Body of pancreas (tissue), 4 donors: ENCODE results near the gene CPSF3. TPM values are rescaled to one million over a fixed set of nuclear protein-coding genes. Genes with fewer than 3 reads are reported as not detected.

ENCODE experiments used
- ATAC-seq: fragments of 150-250 bp; one replicate; pipeline ENCODE4 v1.9.1; 2016
- DNase-seq, 4 donors: peaks; one replicate each; pipeline ENCODE4 v3.0.0-alpha.2; 2019
- H3K27ac ChIP-seq, 4 donors: fragments of 200-600 bp; sonication (generic); 1 replicate in 3 of 4; 2 replicates in 1 of 4; pipeline versions ENCODE4 v1.5.1 to v1.6.1; 2016 to 2019; ENCODE audit warnings: mild to moderate bottlenecking in 1 of 4, mixed read lengths in 1 of 4, moderate library complexity in 1 of 4
- H3K27me3 ChIP-seq, 2 donors: fragments of 200-600 bp; sonication (generic); one replicate each; pipeline ENCODE4 v1.6.0; 2016; ENCODE audit warnings: mild to moderate bottlenecking in 1 of 2
- H3K36me3 ChIP-seq, 2 donors: fragments of 200-600 bp; sonication (generic); replicated peaks in 1 of 2; 2 replicates each; pipeline ENCODE4 v1.5.1; 2016; ENCODE audit warnings: low read depth in 2 of 2; ENCODE audit not compliant: insufficient read depth in 1 of 2
- H3K4me1 ChIP-seq: fragments of 200-600 bp; sonication (generic); one replicate; pipeline ENCODE4 v1.6.0; 2016
- H3K4me3 ChIP-seq, 2 donors: fragments of 200-600 bp; sonication (generic); 1 replicate in 1 of 2; 2 replicates in 1 of 2; pipeline ENCODE4 v1.5.1; 2016 to 2019
- H3K9me3 ChIP-seq, 3 donors: fragments of 200-600 bp; sonication (generic); 1 replicate in 2 of 3; 2 replicates in 1 of 3; pipeline ENCODE4 v1.5.1; 2016
- POLR2A ChIP-seq, 3 donors: fragments of 450-650 bp; IDR thresholded peaks; one replicate each; pipeline ENCODE4 v1.6.1; 2016; ENCODE audit warnings: antibody characterized with exemption in 3 of 3, mild to moderate bottlenecking in 2 of 3
- WGBS, 2 donors: methylation state at CpG; one replicate each; pipeline ENCODE4 v1.1.5; 2017; 5-methylcytosine and 5-hydroxymethylcytosine counted together
- intact Hi-C: fragments of 100-400 bp; cut with DNase I; formaldehyde crosslinking; loops from one replicate; pipeline ENCODE4 v1.15.1; 2023
- total RNA-seq, 2 donors: library from RNA; depleted of rRNA; stranded (reverse); fragments of >200 nt; gene quantifications; one replicate each; pipeline ENCODE4 v1.1.0, GENCODE V29; 2016
- TF ChIP-seq, protein P1 (sequence below), 7 experiments: fragments of 450-650 bp in 4 of 7; fragments of 200-600 bp in 3 of 7; sonication (generic) in 3 of 7; IDR thresholded peaks; one replicate each; pipeline ENCODE4 v1.5.1; 2016 to 2019; ENCODE audit warnings: antibody characterized with exemption in 7 of 7

The CPSF3 gene
- total RNA-seq, 2 donors from 2014 or later: 11.2 to 84.0 TPM

DNA sequence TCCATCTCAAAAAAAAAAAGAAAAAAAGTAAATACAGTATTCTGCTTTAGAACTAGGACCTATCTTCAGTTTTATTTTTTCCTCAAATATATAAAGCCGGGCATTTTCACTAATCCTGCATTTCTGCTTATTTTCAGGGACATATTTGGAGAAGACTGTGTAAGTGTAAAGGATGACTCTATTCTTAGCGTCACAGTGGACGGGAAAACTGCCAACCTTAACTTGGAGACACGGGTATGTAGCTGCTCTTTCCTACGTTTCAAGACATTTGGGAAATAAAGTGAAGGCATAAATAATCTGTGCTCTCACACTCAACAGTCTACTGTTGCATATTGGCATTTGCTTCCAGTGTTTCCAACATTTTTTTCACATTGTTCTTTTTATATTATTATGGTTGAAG lies 47.8 kb downstream of the CPSF3 start:
- H3K9me3 ChIP-seq: no peaks in the 10 kb centered on the region
- TF ChIP-seq POLR2A (IDR thresholded peaks at IDR 0.05): no peak
- TF ChIP-seq, protein P1, sequence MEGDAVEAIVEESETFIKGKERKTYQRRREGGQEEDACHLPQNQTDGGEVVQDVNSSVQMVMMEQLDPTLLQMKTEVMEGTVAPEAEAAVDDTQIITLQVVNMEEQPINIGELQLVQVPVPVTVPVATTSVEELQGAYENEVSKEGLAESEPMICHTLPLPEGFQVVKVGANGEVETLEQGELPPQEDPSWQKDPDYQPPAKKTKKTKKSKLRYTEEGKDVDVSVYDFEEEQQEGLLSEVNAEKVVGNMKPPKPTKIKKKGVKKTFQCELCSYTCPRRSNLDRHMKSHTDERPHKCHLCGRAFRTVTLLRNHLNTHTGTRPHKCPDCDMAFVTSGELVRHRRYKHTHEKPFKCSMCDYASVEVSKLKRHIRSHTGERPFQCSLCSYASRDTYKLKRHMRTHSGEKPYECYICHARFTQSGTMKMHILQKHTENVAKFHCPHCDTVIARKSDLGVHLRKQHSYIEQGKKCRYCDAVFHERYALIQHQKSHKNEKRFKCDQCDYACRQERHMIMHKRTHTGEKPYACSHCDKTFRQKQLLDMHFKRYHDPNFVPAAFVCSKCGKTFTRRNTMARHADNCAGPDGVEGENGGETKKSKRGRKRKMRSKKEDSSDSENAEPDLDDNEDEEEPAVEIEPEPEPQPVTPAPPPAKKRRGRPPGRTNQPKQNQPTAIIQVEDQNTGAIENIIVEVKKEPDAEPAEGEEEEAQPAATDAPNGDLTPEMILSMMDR (IDR thresholded peaks at IDR 0.05): no peak
- H3K4me1 ChIP-seq: peaks cover 21% of the 10 kb centered on the region
- intact Hi-C loops: no loop called here
- H3K27me3 ChIP-seq: no peaks in the 10 kb centered on the region
- no peak overlapping the region for H3K4me3 ChIP-seq
- WGBS, 2 donors: 94% methylated on average over 5 of the region's 5 CpGs
- no peak for DNase-seq
- ATAC-seq: no peak
- no peaks in the 10 kb centered on the region for H3K36me3 ChIP-seq
- no peak overlapping the region for H3K27ac ChIP-seq

DNA sequence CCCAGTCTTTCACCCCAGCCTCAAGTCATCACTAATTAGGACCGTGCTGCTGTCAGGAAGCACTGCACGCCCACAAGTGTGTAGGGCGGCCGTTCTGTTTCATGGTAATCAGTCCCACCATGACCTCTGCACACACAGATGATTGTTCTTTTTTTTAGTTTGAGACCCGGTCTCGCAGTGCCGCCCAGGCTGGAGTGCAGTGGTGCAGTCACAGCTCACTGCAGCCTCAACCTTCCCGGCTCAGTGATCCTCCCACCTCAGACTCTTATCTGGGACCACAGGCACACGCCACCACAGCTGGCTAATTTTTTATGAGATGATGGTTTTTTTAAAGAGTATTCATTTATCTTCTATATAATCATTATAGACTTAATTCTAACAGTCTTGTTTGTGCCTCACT lies 49.1 kb downstream of the CPSF3 start:
- intact Hi-C loops: no loop called here
- TF ChIP-seq, protein P1 (IDR thresholded peaks at IDR 0.05): no peak
- no peak for TF ChIP-seq POLR2A (IDR thresholded peaks at IDR 0.05)
- ATAC-seq: no peak

GRCh38 chr2:9473308-9473984 lies 50.0 kb downstream of the CPSF3 start:
- Histone ChIP-seq H3K27me3 (no peaks in the 10 kb centered on the region), H3K36me3 (no peaks in the 10 kb centered on the region), H3K4me3 (peak overlapping the region; percentile 72 to 87), H3K9me3 (no peaks in the 10 kb centered on the region), H3K27ac (peak overlapping the region; percentile 41 to 87 (median 82)), H3K4me1 (peaks cover 25% of the 10 kb centered on the region)
- ATAC-seq (peak; percentile 41), DNase-seq (peak; percentile 44 to 65 (median 56))
- no peak for TF ChIP-seq POLR2A (IDR thresholded peaks at IDR 0.05)
- TF ChIP-seq, protein P1 (IDR thresholded peaks at IDR 0.05): peak in 6 of 7 experiments; percentile 11 to 52 (median 44)
- WGBS, 2 donors: 24 to 35% methylated on average over 7 to 23 of the region's 24 CpGs
- intact Hi-C loops: no loop called here

More for the DNA sequence above, 49.1 kb downstream of the CPSF3 start:
- DNase-seq: no peak
- H3K9me3 ChIP-seq: no peaks in the 10 kb centered on the region
- 93 to 98% methylated on average over 9 of the region's 9 CpGs for WGBS, 2 donors
- no peak overlapping the region for H3K27ac ChIP-seq
- no peaks in the 10 kb centered on the region for H3K36me3 ChIP-seq
- H3K4me1 ChIP-seq: peaks cover 25% of the 10 kb centered on the region
- H3K27me3 ChIP-seq: no peaks in the 10 kb centered on the region
- no peak overlapping the region for H3K4me3 ChIP-seq

DNA sequence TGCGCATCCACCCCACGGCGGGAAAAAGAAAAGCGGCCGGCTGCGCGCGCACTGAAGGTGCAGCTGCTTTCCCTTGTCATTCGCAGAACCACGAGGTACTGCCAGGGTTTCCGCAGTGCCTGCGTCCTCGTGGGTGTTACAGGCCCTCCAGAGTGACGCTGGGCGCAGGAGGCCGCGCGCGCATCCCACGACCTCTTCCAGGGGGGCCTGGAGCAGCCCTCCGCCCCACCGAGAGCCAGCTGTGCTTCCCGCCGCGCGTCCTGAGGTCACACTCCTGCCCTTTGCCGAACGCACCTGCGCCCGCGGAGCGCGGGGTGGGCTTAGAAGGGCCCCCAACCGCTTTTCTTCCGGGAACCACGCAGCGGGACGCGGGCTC lies 50.5 kb downstream of the CPSF3 start:
- peak in 1 of 3 donors; percentile 27 for TF ChIP-seq POLR2A (IDR thresholded peaks at IDR 0.05)
- TF ChIP-seq, protein P1 (IDR thresholded peaks at IDR 0.05): no peak
- H3K36me3 ChIP-seq: no peaks in the 10 kb centered on the region
- intact Hi-C loops: no loop called here
- WGBS, 2 donors: 0 to 4% methylated on average over 3 to 37 of the region's 39 CpGs
- peak overlapping the region; percentile 72 to 87 for H3K4me3 ChIP-seq
- peaks cover 25% of the 10 kb centered on the region for H3K4me1 ChIP-seq
- no peaks in the 10 kb centered on the region for H3K27me3 ChIP-seq
- H3K9me3 ChIP-seq: no peaks in the 10 kb centered on the region
- peak; percentile 26 for ATAC-seq
- peak; percentile 47 to 66 (median 55) for DNase-seq
- H3K27ac ChIP-seq: peak overlapping the region; percentile 41 to 87 (median 82)
